GM12892 (cell line): Measurements from ENCODE around the gene FARP2.
A peak's percentile ranks its signal among the peaks of the same experiment; 100 is the strongest.
"Not testable (repeated sequence)": the region's sequence is repeated elsewhere in the genome, so short reads cannot be mapped to it uniquely, and the experiment has no call there.

Experiments used
- DNase-seq: peaks from one replicate; pipeline ENCODE4 v3.0.0; 2011; ENCODE audit not compliant: insufficient read length
- FAIRE-seq: peaks from 2 replicates; lab custom pipeline; 2011; peaks lifted over from hg19 to GRCh38; lab: Jason Lieb, UNC
- POLR2A ChIP-seq: IDR thresholded peaks from 2 replicates; pipeline ENCODE4 v1.6.1; 2011; ENCODE audit warnings: low read depth, low read length, control low read depth
- POLR2AphosphoS5 ChIP-seq: IDR thresholded peaks from 2 replicates; pipeline ENCODE4 v1.6.1; 2011; ENCODE audit warnings: low read depth, low read length, control low read depth
- TAF1 ChIP-seq: IDR thresholded peaks from 2 replicates; pipeline ENCODE4 v1.6.1; 2011; ENCODE audit warnings: low read depth, mild to moderate bottlenecking, control low read depth, low read length, borderline replicate concordance

The FARP2 gene

DNA sequence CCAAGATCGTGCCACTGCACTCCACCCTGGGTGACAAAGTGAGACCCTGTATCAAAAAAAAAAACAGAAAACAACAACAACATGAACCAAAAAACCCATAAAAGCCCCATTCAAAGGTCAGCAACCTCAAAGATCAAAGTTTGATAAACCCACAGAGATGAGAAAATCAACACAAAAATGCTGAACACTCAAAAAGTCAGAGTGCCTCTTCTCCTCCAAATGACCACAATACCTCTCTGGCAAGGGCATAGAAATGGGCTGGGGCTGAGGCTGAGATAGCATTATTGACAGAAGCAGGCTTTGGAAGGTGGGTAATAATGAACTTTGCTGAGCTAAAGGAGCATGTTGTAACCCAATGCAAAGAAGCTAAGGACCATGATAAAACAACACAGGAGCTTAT lies 66.3 kb downstream of the FARP2 start:
- DNase-seq (no peak), FAIRE-seq (no peak)
- TF ChIP-seq TAF1 = no peak
- no peak for TF ChIP-seq POLR2AphosphoS5
- TF ChIP-seq POLR2A = no peak

DNA sequence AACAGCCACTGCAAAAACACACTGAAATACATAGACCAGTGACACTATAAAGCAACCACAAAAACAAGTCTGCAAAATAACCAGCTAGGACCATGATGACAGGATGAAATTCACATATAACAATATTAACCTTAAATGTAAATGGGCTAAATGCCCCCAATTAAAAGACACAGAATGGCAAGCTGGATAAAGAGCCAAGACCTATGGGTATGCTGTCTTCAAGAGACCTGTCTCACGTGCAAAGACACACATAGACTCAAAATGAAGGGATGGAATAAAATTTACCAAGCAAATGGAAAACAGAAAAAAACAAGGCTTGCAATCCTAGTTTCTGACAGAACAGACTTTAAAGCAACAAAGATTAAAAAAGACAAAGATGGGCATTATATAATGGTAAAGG lies 67.4 kb downstream of the FARP2 start:
- not testable (repeated sequence) for DNase-seq, FAIRE-seq

DNA sequence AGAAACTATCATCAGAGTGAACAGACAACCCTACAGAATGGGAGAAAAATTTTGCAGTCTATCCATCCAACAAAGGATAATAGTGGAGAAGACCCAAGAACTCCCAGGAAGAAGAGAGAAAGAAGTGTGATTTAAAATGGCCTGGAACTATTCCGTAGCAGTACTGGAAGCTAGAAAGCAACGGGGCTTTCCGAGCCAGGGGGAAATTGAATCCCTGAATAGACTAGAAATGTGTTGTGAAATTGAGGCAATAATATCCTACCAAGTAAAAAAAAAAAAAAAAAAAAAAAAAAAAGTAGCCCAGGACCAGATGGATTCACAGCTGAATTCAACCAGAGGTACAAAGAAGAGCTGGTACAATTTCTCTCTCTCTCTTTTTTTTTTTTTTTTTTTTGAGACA lies 69.3 kb downstream of the FARP2 start:
- FAIRE-seq (no peak), DNase-seq (no peak)
- TF ChIP-seq POLR2AphosphoS5 (no peak), POLR2A (no peak), TAF1 (no peak)

DNA sequence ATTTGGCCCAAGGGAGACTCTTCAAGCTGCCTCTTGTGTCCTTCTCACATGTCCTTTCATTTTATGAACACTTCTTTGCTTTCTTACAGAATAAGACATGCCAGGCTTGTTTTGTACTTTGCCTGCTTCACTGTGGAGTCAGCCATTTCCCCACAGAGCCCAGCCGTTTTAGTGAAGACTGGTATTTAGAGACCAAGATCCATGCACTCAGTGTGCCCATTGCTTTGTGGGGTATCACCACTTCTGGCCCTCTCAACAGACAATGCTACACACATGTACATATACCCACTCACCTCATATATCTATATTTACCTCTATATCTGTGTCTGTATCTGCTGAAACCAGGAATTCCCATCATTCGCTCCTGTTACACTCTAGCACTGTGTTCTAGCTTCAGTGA lies 74.1 kb downstream of the FARP2 start:
- no peak for DNase-seq
- FAIRE-seq = no peak
- TF ChIP-seq POLR2AphosphoS5 (no peak), POLR2A (no peak), TAF1 (no peak)

DNA sequence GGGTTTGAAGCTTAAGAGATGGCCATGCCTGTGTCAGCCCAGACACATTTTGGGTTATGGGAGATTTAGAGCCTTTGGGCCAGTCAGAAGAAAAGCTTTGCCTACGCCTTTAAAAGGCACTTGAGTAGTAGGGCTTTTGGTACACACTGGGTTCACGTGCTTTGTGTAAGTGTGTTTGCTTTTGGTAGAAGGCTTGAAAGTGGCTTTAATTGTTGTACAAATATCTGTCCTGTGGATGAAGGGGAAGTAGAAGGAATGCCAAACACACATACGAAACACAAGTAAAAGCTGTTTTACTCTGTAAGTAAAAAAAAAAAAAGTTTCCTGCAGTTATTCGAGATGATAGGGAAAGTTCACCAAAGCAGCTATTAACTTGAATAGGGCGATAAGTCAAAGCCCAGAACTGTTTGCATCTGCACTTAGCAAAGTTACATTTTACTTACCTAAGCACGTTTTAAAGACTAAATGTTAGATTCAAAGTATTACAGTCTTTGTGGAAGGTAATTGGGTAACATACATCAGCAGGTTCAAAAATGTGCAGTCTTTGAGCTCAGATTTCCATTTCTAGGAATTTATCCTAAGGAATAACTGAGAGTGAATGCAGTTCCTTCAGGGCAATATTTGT lies 76.9 kb downstream of the FARP2 start:
- FAIRE-seq (no peak), DNase-seq (no peak)
- no peak for TF ChIP-seq TAF1
- TF ChIP-seq POLR2AphosphoS5 = no peak
- no peak for TF ChIP-seq POLR2A

DNA sequence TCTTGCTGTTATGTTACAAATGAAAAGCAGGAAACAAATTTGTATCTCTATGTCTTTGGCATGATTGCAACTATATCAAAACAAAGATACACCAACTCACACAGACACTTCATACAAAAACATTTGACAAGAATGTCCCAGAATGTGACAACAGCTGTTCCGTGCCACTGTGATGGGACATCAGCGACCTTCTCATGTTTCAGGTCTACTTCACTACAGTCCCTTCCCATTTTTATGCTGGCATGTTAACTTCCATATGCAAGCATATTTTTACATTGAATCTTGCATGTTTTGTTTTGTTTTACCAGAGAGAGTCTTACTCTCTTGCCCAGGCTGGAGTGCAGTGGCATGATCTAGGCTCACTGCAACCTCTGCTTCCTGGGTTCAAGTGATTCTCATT lies 81.1 kb downstream of the FARP2 start:
- TF ChIP-seq POLR2AphosphoS5 (no peak), TAF1 (no peak), POLR2A (no peak)
- no peak for DNase-seq
- FAIRE-seq = no peak

DNA sequence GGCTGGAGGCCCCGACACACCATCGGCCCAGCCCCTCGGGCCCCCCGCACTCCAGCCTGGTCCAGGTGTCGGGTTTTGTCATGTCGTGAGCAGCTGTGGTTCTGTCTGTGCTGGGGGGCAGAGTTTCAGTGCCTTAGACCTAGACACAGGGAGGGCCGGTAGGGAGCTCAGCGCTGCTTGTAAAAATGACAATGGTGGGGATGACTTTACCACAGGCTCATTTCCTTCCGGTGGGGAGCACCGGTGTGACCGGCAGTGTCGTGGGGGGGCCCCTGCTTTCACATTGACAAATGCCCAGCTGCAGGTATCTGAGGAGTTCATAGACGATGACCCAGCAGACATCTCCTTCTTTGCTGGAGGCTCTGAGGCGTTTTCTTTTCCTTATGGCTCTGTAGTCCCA lies 85.4 kb downstream of the FARP2 start:
- TF ChIP-seq TAF1 = no peak
- TF ChIP-seq POLR2AphosphoS5 = no peak
- TF ChIP-seq POLR2A = no peak
- DNase-seq = no peak
- no peak for FAIRE-seq

DNA sequence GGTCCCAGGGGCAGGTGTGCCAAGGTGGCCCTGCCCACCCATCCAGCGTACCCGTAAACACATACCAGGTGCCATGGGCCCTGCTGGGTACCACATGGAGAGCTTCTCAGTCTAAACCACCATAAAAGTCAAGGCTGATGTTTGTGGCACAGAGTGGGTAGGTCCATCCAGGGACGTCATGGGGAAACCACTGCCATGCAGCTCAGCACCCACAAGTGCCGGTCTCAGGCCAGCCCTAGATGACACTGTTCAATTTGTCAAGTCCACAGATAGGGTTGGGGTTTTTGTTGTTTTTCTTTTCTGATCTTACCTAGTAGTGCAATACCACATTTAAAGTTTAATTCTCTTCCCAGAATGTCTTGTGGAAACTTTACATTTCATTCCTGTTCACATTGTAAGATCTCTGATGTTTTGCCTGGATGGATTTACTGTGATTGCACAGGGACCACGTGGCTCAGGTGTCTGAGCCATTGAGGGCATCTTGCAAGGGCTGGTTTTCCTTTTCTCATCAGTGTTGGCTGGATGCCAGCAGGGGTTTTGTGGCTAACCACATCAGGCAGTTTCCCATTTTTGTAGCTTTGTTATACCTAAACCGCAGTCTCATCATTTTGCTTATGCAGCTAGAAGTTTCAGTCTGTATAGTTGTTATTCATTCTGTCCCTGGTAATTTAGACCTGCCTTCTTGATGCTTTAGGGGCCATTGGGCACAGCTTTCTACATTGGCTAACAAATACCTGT lies 87.6 kb downstream of the FARP2 start:
- peak; percentile 27 for FAIRE-seq
- no peak for DNase-seq
- TF ChIP-seq POLR2A (no peak), POLR2AphosphoS5 (peak; percentile 26; the same call in 1 of the 2 replicates), TAF1 (no peak)

DNA sequence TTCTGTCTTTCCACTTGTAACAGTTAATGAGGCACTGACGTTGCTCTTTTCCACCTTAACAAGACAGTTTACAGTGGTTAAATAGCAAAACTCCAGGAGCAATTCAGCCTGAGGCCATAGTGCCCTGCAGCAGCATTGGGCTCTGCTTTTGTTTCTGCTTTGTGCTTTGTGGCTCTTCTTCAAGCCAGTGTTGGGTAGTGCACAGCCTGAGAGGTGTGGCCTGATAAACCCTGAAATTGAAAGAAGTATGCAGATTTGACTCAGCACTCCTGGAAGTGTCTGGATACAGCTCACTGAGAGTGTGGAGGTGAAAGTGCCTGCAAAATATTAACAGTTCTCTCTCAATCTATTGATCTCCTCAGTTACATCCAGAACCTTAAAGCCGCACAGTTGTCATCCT lies 89.3 kb downstream of the FARP2 start:
- DNase-seq (no peak), FAIRE-seq (no peak)
- no peak for TF ChIP-seq POLR2AphosphoS5

DNA sequence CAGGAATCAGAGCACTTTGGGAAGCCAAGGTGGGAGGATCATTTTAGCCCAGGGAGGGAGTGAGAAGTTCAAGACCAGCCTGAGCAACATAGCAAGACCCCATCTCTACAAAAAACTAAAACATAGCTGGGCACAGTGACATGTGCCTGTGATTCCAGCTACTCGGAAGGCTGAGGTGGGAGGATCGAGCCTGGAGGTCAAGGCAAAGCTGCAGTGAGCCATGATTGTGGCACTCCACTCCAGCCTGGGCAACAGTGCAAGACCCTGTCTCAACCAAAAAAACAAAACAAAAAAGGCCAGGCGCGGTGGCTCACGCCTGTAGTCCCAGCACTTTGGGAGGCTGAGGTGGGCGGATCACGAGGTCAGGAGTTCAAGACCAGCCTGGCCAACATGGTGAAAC lies 94.0 kb downstream of the FARP2 start:
- not testable (repeated sequence) for DNase-seq, FAIRE-seq

DNA sequence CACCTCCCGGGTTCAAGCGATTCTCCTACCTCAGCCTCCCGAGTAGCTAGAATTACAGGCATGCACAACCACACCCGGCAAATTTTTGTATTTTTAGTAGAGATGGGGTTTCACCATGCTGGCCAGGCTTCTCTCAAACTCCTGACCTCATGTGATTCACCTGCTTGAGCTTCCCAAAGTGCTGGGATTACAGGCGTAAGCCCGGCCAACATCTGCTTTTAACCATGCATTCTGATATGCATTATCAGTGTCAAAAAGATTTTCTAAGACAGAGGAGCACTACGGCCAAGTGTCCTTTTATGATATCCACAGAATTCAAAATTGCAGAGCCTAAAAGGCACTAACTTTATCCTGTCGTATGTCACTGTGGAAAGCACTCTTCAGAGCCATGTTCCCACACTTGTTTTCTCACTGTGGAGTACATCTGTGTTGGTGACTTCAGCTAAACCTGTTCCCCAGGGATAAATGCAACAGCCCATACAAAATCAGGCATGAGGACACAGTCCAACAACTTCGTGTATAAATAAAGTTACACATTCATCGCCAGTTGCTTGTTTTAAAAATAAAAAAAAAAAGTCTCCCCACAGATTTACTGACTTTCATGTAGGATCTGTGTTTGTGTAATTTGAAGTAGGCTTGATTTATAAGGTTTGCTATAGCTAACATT lies 95.9 kb downstream of the FARP2 start:
- DNase-seq (no peak), FAIRE-seq (no peak)
- TF ChIP-seq TAF1 (no peak), POLR2AphosphoS5 (no peak), POLR2A (no peak)

DNA sequence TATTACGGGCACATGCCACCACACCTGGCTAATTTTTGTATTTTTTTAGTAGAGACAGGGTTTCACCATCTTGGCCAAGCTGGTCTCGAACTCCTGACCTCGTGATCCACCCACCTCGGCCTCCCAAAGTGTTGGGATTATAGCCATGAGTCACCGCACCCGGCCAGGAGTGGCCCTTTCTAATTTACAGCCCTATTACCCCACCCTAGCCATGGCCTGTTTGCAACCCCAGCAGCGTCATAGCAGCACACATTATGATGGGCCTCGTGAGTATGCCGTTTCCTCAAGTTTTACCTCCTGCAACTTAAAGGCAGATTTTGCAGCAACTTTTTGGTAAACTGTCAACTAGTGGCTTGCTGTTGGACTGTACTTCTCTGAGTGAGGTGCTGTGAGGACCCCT lies 97.8 kb downstream of the FARP2 start:
- DNase-seq, FAIRE-seq: not testable (repeated sequence)
